IMR-90 (cell line): ENCODE measurements around the gene LAMA2.

Source experiments
- CEBPB ChIP-seq: IDR thresholded peaks from 2 replicates; pipeline ENCODE4 v1.6.1; 2012; ENCODE audit warnings: low read depth, low read length, improper control_type of control experiment
- CHD1 ChIP-seq: IDR thresholded peaks from 2 replicates; pipeline ENCODE4 v1.6.1; 2012; ENCODE audit warnings: low read depth, low read length, improper control_type of control experiment
- CTCF ChIP-seq: conservative IDR thresholded peaks from 2 replicates; pipeline ENCODE4 v1.5.1; 2012; ENCODE audit warnings: mild to moderate bottlenecking, low read depth, low read length, improper control_type of control experiment
- FOS ChIP-seq: fragments of 150-350 bp; IDR thresholded peaks from 2 replicates; pipeline ENCODE4 v1.6.1; 2016; ENCODE audit warnings: low read depth, low read length
- MAFK ChIP-seq: IDR thresholded peaks from 2 replicates; pipeline ENCODE4 v1.6.1; 2012; ENCODE audit warnings: low read depth, low read length, improper control_type of control experiment
- MAZ ChIP-seq: IDR thresholded peaks from 2 replicates; pipeline ENCODE4 v1.6.1; 2012; ENCODE audit warnings: low read depth, mild to moderate bottlenecking, low read length, improper control_type of control experiment, moderate library complexity, borderline replicate concordance
- MXI1 ChIP-seq: IDR thresholded peaks from 2 replicates; pipeline ENCODE4 v1.6.1; 2012; ENCODE audit warnings: low read depth, mild to moderate bottlenecking, low read length, moderate library complexity, borderline replicate concordance
- POLR2A ChIP-seq: IDR thresholded peaks from 2 replicates; pipeline ENCODE4 v1.6.1; 2012; ENCODE audit warnings: mild to moderate bottlenecking, low read depth, low read length
- RAD21 ChIP-seq: IDR thresholded peaks from 2 replicates; pipeline ENCODE4 v1.6.1; 2012; ENCODE audit warnings: low read length, improper control_type of control experiment
- RCOR1 ChIP-seq: IDR thresholded peaks from 2 replicates; pipeline ENCODE4 v1.6.1; 2012; ENCODE audit warnings: mild to moderate bottlenecking, low read length, improper control_type of control experiment; ENCODE audit not compliant: insufficient replicate concordance
- RFX5 ChIP-seq: IDR thresholded peaks from 2 replicates; pipeline ENCODE4 v1.8.0; 2012; ENCODE audit warnings: low read depth, mild to moderate bottlenecking, low read length, moderate library complexity
- SMC3 ChIP-seq: fragments of 150-350 bp; IDR thresholded peaks from 2 replicates; pipeline ENCODE4 v1.6.1; 2016; ENCODE audit warnings: low read depth, mild to moderate bottlenecking, antibody characterized with exemption, low read length, moderate library complexity
- USF2 ChIP-seq: fragments of 150-350 bp; IDR thresholded peaks from 2 replicates; pipeline ENCODE4 v1.6.1; 2017; ENCODE audit warnings: mild to moderate bottlenecking, antibody characterized with exemption, low read length, low read depth

GRCh38 chr6:128883906-128884305 lies 968 bp downstream of the LAMA2 start:
- TF ChIP-seq RFX5: no peak
- TF ChIP-seq CTCF: no peak
- no peak for TF ChIP-seq MXI1
- no peak for TF ChIP-seq POLR2A
- no peak for TF ChIP-seq RAD21
- TF ChIP-seq USF2: no peak
- no peak for TF ChIP-seq SMC3
- TF ChIP-seq FOS: no peak
- no peak for TF ChIP-seq RCOR1
- no peak for TF ChIP-seq CHD1
- TF ChIP-seq MAZ: no peak
- no peak for TF ChIP-seq CEBPB
- TF ChIP-seq MAFK: no peak
